GM18508 (cell line): Measurements from ENCODE around the gene LARP7.
"Not testable (repeated sequence)": the region's sequence is repeated elsewhere in the genome, so short reads cannot be mapped to it uniquely, and the experiment has no call there.

Experiments
- ATAC-seq: cut with Tn5 transposase; IDR thresholded peaks from one replicate; pipeline ENCODE4 v1.9.1; 2021; ENCODE audit warnings: moderate number of reproducible peaks; ENCODE audit not compliant: insufficient read depth, unreplicated experiment

Gene LARP7

GRCh38 chr4:112636688-112637551 lies at the start of gene LARP7, which contains the start of gene ZGRF1:
LARP7 (plus strand) TSS chr4:112637143; CDS start chr4:112644670, 7,527 bp downstream.
ZGRF1 (minus strand) TSS chr4:112636909; CDS start chr4:112633176, 3,733 bp downstream.
- ATAC-seq: peak; percentile 71

- ATAC-seq: no peak
These were observed 47.7 kb upstream of the LARP7 start for GRCh38 chr4:112589206-112589605.

- ATAC-seq: no peak
These were observed 45.4 kb upstream of the LARP7 start for GRCh38 chr4:112591593-112591992.

- no peak for ATAC-seq
These were observed 44.2 kb upstream of the LARP7 start for GRCh38 chr4:112592717-112593116.

GRCh38 chr4:112593438-112594133 lies 43.4 kb upstream of the LARP7 start:
- peak; percentile 84 for ATAC-seq

- no peak for ATAC-seq
These were observed 42.0 kb upstream of the LARP7 start for GRCh38 chr4:112594993-112595392.

- no peak for ATAC-seq
These were observed 32.4 kb upstream of the LARP7 start for GRCh38 chr4:112604589-112604988.

GRCh38 chr4:112612814-112613213 lies 24.1 kb upstream of the LARP7 start:
- ATAC-seq: not testable (repeated sequence)

- ATAC-seq: no peak
These were observed 20.0 kb upstream of the LARP7 start for GRCh38 chr4:112616984-112617383.

- ATAC-seq: no peak
These were observed 10.7 kb upstream of the LARP7 start for GRCh38 chr4:112626228-112626627.

- no peak for ATAC-seq
These were observed 3.3 kb upstream of the LARP7 start for GRCh38 chr4:112633477-112634235.

GRCh38 chr4:112637552-112637866 lies 566 bp downstream of the LARP7 start:
- peak; percentile 1 for ATAC-seq

GRCh38 chr4:112642526-112642925 lies 5.6 kb downstream of the LARP7 start:
- ATAC-seq: no peak

- ATAC-seq: not testable (repeated sequence)
These were observed 7.9 kb downstream of the LARP7 start for GRCh38 chr4:112644595-112645535.

GRCh38 chr4:112645541-112646329 lies 8.8 kb downstream of the LARP7 start:
- ATAC-seq: no peak

GRCh38 chr4:112646632-112647537 lies 9.9 kb downstream of the LARP7 start:
- ATAC-seq: no peak

- no peak for ATAC-seq
These were observed 10.8 kb downstream of the LARP7 start for GRCh38 chr4:112647785-112648184.
